ENCODE measurements around the gene MTMR3.

Gene MTMR3

DNA sequence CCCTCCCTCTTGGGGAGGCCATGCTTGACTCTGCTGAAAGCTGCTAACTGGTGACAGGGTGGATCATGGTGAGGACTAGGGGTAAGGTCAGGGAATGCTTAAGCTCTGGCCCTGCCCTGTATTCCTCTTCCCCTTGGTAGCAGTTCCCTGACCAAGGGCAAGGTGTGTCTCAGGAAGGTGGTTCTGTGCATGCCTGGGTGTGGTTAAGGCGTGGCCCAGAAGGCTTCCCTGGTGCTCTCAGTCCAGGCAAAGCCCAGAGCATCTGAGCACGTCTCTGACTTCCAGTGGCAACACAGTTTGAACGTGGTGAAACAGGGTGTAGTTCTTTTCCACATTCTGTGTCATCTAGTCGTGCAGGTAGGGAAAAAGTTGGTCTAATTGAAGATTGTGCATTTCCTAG lies 144.2 kb downstream of the MTMR3 start:
- DNase-seq (ENCODE audit: low read depth in 2 of 2) = no peak

DNA sequence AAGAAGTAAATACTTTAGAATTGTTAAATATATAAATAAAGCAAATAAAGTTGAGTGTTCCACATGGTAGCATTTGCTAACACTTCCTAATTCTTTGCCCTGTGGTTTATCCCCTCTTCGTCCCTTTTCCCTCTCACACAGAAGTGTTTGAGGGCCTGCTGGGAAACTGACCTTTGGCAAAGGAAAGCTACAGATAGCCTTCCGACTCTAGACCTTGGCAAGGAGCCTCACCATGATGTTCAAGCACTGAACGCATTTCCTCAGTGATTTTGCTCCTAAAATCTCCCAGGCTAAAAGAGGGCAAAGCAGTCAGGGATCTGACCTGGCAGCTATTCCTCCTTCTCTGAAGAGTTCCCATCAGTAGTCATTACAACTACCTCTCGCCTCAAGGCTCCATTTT lies 144.8 kb downstream of the MTMR3 start:
- no peak for DNase-seq (ENCODE audit: low read depth in 2 of 2)

DNA sequence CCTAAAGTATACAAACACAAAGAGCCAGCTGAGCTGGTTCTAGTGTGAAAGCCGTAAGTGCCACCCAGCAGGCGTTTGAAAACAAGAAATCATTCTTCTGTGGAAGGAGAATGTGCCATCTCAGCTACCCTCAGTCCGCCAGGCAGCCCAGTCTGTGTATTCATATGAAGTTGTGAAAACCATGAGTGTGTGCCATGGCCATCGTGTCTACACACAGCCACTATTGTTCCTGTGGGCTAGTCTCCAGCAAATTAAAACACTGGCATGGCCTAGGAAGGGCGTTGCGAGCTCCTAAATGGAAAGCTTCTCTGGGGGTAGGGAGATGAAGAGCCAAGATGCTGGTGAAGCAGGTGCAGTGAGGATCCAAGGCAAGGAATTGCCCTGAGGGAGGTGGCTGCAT lies 145.8 kb downstream of the MTMR3 start:
- DNase-seq (ENCODE audit: low read depth in 2 of 2) = no peak

DNA sequence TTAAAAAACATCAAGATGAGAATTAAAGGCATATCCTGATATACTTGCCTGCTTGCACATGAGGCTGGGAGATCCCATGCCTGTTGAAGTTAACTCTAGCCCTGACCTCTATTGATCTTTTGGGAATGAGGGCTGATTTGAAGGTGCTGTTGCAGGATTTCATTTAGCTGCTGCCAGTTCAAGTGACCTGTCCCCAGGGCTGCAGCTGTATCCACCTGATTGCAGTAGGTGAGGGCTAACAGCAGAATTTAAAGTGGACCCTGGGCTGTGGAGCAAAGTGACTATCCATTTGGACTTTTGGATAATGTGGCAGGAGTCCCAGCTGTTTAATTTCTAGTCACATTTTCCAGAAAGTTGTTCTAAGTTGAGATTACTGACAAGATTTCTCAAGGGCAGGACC lies 146.5 kb downstream of the MTMR3 start:
- no peak for DNase-seq (ENCODE audit: low read depth in 2 of 2)

DNA sequence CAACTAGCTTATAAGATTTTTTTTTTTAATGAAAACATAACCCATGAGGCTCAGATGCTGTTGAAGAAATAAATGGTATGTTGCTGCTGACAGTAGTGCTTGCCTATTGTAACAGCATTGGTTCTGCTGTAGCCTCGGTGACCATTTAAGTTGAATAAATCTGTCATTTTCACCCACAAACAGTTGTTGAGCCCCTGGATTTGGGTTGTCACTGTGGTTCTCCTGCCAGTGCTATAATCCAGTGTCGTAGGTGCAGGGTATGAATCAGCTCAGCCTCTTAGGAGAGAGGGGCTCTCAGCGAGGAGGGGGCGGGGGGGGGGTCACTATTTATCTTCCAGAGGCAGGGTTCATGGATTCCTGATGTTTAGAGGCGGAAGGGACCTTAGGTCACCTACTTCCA lies 147.4 kb downstream of the MTMR3 start:
- no peak for DNase-seq (ENCODE audit: low read depth in 2 of 2)

DNA sequence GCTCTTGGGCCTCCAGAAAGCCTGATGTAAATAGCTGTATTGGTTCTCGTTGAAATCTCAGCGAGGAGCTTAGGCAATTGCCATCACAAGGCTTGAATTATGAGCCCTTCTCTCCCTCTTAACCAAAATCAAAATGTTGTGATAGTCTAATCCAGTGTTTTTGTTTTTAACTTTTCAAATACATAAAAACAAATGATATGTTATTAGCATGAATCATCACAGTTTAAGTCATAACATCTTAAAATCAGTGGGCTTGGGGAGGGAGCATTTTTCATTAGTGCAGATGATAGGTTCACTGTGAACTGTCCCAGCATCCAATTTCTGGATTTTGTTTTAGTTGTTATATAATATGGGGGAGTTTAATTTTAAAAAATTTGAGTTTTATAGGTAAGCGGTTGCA lies 148.4 kb downstream of the MTMR3 start:
- DNase-seq (ENCODE audit: low read depth in 2 of 2) = no peak

DNA sequence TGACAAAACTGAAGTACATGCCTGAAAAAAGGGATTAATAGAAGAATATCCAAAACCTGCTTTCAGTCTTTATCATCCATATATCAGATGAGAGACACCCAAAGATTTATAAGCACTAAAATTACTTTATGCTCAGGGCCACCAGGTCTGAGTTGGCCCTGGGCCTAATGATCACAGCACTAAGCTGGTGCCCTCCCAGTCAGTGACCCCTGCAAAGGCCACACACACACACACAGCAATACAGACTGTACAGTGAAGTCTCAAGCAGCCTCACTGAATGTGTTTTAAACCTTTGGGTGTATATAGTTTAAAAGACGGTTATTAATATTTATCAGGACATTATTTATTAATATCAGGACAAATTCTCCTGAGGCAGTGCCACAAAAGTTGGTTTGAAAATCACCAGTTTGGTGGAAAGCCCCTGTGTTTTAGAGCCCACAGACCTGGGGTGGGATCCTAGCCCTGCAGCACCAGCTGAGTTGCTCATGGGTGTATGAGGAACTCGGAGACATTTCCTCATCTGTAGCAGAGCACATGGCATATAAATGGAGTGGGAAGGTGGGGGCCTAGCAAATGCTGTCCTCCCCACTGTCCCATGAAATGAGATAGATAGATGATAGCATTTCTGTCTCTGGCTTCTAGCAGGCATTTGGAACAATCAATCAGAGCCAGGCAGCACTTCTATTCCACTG lies 148.9 kb downstream of the MTMR3 start:
- DNase-seq (ENCODE audit: low read depth in 2 of 2) = no peak

DNA sequence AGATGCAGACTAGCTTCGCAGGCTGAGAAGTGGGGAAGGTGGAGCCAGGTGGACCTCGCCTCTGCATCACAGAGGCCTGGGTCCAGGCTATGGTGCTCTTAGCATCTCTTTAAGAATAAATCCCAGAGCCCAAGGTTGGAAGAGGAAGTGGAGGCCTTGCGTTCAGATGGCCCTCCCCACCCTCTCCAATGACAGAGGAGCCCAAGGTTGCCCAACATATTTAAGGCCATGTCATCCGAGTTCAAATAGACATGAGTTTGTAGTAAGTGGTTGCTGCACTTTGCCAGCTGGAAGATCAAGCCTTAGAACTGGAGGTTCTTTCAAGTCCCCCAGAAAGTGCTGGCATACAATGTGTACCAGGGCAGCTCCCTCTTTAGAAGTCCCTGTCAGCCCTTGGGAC lies 150.2 kb downstream of the MTMR3 start:
- DNase-seq (ENCODE audit: low read depth in 2 of 2) = no peak

DNA sequence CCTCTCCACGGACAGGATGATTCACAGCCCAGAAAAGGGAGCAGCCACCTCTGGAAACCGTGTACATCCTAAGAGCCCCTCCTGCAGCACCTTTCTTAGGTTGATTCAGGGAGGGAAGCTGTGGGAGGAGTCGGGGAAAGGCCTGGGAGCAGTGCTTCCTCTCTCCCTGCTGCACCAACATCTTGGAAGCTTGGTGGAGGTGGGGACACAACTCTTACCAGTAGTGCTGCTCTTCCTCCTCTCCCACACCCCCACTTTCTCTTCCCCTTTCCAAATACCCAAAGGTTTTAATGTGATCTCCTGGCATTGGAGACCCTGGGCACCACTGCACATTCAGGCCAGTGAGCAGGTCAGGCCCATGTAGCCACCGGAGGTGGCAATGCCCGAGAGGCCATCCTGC lies 150.9 kb downstream of the MTMR3 start:
- no peak for DNase-seq (ENCODE audit: low read depth in 2 of 2)

DNA sequence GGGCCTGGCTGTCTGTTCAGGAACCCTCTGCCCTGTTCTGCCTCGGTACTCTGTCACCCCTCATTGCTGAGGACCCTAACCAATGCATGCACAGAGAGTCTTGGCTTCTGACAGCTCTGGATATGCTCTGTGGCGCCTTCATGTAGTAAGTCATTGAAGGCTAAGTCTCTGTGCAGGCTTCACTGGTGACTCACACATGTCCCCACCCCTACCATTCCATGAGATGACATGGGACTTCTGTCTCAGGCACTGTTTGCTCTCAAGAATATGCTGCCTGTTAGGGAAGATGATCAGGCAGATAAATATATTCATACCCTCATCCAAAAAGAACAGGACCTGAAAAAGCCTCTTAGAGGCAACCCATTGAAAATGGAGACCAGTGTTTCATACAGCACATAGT lies 153.7 kb downstream of the MTMR3 start:
- no peak for DNase-seq (ENCODE audit: low read depth in 2 of 2)

DNA sequence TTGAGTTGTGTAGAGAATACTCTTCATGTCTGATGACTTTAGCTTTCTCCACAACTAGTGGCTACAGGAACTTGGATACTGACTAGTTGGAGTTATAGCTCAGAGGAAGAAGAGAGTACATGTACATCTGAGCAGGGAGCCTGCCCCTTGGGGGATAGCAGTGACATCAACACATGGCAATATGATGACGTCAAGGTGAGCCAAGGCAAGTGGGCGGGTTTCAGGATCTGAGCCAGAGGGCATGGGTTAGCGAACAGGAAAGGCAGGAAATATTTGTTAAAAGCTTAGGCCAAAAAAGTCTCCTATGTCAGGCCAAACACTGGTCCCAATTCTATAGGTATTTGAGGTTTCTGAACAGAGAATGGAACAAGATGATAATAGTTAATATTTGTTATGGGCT lies 155.2 kb downstream of the MTMR3 start:
- no peak for DNase-seq (ENCODE audit: low read depth in 2 of 2)

DNA sequence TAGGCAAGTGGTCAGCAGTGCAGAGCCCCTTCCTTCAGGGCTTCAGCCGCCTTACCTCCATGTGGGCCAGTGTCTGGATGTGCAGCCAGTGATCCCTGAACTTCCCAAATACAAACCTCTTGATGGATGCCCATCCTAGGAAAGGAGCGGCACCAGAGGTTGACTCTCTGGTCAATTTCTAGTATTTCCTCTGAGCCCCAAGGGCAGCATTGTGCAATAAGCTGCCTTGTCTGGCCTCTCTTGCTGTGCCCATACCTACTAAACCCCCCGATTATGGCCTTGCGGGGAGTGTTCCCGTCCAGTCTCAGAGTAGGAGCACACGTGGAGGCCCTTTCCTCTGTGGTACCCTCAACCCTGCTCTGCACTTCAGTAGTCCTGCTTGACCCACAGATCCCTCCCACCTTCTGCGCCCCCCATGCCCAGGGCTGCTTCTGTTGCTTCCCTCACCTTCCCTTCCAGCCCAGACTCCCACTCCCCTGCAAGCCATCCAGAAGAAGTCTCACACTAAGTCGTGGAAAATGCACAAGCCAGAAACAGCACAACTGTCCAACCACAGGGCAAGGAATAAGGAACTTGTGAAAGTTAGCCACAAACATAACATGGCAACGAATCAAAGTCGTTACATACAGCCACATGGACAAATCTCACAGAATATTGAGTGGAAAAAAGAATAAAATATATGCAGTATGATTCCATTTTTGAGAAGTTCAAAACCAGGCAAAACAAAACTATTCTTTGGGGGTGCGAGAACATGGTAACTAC lies 157.7 kb downstream of the MTMR3 start:
- DNase-seq (ENCODE audit: low read depth in 2 of 2) = no peak

DNA sequence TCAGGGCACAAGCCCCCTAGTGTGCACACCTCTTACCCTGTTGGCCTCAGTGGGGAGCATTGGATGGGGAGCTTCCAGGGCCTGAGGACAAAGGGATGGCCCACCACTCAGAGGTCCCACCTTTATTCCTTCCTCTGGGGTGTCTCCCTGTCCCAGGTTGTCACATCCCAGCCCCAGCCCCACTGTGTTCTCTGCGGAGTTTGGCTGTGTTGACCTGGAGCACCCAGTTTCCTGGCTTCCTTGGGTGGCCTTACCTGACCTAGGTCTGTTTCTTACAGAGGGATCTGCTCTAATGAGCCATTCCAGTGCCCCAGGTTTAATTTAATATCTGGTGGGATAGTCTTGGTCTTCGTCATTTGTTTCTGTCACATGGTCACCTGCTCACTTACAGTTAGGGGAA lies 158.5 kb downstream of the MTMR3 start:
- DNase-seq (ENCODE audit: low read depth in 2 of 2) = no peak

DNA sequence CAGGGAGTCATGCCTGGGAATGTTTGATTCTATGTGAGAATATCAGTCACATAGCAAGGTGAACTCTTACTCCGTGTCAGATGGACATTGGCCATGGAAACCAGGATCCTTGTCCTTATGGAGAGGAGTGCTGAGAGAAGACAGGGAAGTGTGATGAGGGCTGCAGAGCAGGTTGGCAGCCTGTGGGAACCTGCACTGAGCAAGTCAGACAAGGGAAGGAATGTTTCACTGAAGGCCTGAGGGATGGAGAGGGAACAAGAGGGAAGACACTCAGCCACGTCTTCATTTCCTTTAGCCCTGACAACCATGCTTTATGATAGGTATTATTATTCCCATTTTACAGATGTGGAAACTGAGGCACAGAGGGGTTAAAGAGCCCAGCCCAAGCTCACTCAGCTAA lies 158.9 kb downstream of the MTMR3 start:
- no peak for DNase-seq (ENCODE audit: low read depth in 2 of 2)

DNA sequence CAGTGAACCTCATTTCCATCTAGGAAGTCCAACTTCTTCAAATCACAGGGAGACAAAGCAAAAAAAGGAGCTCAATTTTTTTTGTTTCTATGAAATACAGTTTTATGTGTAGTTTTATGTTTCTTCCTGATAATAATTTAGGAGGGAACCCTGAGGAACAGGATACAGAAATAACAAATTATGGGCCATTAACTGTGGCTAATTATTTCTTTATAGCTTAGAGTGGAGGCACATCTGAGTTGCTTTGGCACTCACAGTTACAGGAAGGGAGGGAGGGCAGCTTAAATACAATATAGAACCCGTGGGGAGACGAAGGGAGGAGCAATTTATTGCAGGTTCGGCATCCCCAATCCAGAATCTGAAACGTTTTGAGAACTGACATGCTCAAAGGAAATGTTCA lies 160.2 kb downstream of the MTMR3 start:
- DNase-seq (ENCODE audit: low read depth in 2 of 2) = no peak

DNA sequence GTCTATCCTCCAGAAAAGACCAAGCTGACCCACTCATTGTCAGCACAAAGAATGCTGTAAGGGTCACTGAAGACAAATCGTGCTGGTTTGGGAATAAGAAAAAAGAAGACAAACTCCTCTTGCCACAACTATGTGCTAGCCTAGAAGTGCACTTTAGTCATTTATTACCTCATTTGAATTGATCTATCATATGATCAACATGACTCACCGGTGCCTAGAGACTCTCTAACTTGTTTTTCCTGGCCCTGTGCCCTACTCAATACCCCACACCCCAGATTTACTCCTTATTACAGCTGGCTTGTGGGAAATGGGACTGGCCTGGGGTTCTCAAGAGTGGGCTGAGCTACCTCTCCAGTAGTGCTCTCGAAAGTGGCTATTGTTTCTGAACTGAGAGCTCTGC lies 161.4 kb downstream of the MTMR3 start:
- no peak for DNase-seq (ENCODE audit: low read depth in 2 of 2)

DNA sequence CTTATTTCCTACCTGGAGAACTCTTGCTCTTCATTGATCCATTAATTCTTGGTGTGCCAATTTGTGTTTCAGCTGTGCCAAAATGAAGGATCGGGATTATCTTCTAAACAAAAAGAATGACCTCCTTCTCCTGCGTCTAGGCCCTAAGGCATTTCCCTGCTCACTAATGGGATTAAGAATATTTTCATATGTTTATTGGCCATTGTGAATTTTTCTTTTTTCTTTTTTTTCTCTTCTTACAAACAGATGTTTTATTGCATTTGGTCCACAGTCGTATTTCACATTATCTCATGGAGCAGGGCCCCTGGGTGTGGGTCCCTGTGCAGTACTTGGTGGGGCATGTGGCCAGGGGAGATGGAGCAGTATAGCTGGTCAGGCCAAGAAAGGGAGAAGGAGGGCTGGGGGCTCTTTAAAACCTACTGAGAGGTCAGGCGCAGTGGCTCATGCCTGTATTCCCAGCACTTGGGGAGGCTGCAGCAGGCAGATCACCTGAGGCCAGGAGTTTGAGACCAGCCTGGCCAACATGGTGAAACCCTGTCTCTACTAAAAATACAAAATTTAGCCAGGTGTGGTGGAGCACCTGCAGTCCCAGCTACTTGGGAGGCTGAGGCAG lies 162.0 kb downstream of the MTMR3 start:
- DNase-seq (ENCODE audit: low read depth in 2 of 2) = no peak

DNA sequence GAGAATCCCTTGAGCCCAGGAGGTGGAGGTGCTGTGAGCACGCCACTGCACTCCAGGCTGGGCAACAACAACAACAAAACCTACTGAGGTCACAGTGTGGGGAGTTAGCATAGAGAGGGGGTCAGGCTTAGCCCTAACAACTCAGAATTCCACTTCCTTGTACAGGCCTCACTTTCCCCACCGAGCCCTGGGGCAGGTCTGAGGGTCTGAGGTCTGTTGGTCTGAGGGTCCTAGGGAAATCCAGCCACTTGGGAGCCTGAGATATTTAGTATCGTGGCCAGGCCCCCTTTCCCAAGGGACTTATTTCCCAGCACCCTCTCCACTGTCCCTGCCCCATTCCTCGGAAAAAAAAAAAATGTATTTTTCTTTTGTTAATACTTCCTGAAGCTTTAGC lies 162.5 kb downstream of the MTMR3 start:
- no peak for DNase-seq (ENCODE audit: low read depth in 2 of 2)

DNA sequence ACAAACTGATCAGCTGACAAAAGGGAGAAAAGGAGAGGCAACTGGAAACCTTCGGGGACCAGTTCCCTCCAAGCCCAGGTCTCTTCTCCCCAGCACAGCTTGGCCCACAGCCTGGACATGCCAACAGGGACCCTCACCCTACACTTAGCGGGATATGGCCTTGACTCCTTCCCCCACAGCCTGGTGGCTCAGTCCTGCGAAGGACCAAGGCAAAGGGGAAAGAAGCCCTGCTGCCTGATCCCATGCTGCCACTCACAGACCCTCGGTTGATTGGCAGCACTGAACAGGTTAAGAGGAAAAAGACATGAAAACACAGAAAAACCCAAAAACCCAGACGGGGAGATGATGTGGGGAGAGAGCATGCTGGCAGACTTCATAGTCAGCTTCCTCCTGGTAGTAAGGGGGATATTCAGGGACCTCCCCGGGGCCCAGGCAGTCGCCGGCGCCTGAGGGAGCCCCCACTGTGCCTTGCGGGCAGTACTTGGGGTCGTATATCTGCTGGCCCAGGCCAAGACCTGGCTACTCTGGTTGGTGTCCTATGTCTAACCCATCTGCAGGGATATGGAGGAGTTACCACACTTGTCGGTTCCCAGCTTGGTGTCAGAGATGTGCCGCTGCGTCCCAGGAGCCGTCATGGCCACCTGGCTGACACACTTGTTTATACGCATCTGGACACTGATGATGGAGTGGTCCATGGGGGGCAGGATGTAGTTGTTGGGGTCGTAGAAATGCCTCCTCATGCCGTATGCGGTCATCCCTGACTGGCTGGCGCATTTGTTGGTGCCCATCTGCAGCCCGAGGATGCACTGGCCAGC lies 163.1 kb downstream of the MTMR3 start:
- DNase-seq (ENCODE audit: low read depth in 2 of 2) = no peak

DNA sequence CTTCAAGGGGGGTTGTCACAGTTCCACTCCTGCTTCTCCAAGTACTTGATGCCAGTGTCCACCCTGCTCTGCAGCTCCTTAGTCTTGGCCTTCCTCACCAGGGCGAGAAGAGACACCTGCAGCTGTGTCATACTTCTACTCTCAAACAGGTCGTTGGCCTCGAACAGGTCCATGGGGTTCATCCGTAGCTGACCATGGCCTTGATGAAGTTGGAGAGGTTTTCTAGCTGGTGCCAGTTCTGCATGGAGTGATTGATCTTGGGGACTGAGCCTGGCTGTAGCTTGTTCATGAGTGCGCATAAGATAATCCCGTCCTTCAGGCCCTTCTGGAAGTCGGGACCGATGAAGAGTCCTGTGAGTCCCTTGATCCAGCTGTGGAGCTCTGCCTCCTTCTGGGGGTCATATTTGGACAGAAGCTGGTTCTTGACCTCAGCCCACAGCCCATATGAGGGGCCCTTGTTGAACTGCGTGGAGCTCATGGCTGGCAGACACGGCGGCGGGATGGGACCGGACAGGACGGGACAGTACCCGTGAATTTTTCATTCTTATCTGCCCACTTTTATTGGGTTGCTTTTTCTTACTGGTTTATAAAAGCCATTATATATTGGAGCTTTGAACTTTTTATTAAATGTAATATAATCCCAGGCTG lies 163.9 kb downstream of the MTMR3 start:
- DNase-seq (ENCODE audit: low read depth in 2 of 2) = no peak

DNA sequence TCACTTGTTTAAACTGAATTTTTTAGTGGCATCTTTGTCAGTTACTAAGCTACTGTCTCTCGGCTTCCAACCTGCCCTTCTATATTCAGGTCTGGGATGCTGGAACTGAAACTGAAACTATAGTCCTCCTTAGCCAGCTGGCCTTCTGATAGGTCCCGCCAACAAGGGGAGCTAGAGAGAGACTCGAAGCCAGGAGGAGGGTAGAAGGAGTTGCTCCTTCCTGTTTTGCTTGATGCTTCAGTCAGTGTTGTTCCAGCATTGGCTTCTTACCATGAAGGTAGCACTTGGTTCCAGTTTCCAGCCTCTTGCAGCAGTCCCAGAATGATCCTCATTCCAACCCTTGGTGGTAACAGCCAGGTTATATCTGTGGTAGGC lies 164.4 kb downstream of the MTMR3 start:
- DNase-seq (ENCODE audit: low read depth in 2 of 2) = no peak

DNA sequence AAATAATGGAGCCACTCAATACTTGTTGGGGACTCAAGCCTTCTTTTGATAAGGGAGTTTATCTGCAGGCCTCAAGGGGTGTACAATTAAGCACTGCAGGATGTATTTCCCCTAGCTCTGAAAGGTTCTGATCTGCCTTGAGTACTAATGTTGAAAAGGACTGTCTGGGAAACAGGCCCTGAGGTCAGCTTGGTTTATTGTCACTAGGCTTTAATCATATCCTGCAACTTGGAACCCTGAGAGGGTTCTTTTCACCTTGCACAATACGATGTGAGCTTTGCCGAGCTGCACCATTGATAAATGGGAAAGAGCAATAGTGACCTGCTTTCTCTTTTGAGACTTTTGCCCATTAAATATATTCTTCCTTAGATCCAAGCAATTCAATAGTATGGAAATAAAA lies 165.7 kb downstream of the MTMR3 start:
- no peak for DNase-seq (ENCODE audit: low read depth in 2 of 2)
